HG03139 (cell line): ENCODE measurements around the gene LRRC41.
"Not testable (repeated sequence)": the region's sequence is repeated elsewhere in the genome, so short reads cannot be mapped to it uniquely, and the experiment has no call there.

ENCODE experiments used
- ATAC-seq: cut with Tn5 transposase; IDR thresholded peaks from one replicate; pipeline ENCODE4 v1.9.1; 2021; ENCODE audit not compliant: unreplicated experiment

The LRRC41 gene

GRCh38 chr1:46328182-46328581, 24.8 kb upstream of the LRRC41 start:
- not testable (repeated sequence) for ATAC-seq

- not testable (repeated sequence) for ATAC-seq
Measured at GRCh38 chr1:46325285-46326076, 22.1 kb upstream of the LRRC41 start.

- ATAC-seq: not testable (repeated sequence)
Measured at GRCh38 chr1:46322191-46322590, 18.8 kb upstream of the LRRC41 start.

GRCh38 chr1:46319960-46320914, 16.8 kb upstream of the LRRC41 start:
- not testable (repeated sequence) for ATAC-seq

- ATAC-seq: not testable (repeated sequence)
Measured at GRCh38 chr1:46319301-46319700, 15.9 kb upstream of the LRRC41 start.

- no peak for ATAC-seq
Measured at GRCh38 chr1:46317323-46317722, 13.9 kb upstream of the LRRC41 start.

GRCh38 chr1:46315669-46316403, 12.4 kb upstream of the LRRC41 start:
- ATAC-seq: no peak

- ATAC-seq: no peak
Measured at GRCh38 chr1:46310321-46310720, 6.9 kb upstream of the LRRC41 start.

- no peak for ATAC-seq
Measured at GRCh38 chr1:46309401-46310159, 6.2 kb upstream of the LRRC41 start.

- ATAC-seq: no peak
Measured at GRCh38 chr1:46306159-46306530, 2.7 kb upstream of the LRRC41 start.

GRCh38 chr1:46303872-46304326, 483 bp upstream of the LRRC41 start:
- no peak for ATAC-seq

GRCh38 chr1:46302641-46303037, 777 bp downstream of the LRRC41 start:
- peak; percentile 4 for ATAC-seq

GRCh38 chr1:46301808-46302640, 1.4 kb downstream of the LRRC41 start:
- peak; percentile 19 for ATAC-seq

GRCh38 chr1:46301406-46301807, 2.0 kb downstream of the LRRC41 start:
- ATAC-seq: no peak

GRCh38 chr1:46300673-46301405, 2.6 kb downstream of the LRRC41 start:
- ATAC-seq: no peak

GRCh38 chr1:46298387-46298786, 5.0 kb downstream of the LRRC41 start:
- no peak for ATAC-seq

GRCh38 chr1:46295306-46295705, 8.1 kb downstream of the LRRC41 start:
- no peak for ATAC-seq

- ATAC-seq: no peak
Measured at GRCh38 chr1:46289976-46290375, 13.4 kb downstream of the LRRC41 start.

GRCh38 chr1:46289134-46289494, 14.3 kb downstream of the LRRC41 start:
- ATAC-seq: no peak
